ENCODE results near the gene DMD.

The DMD gene

GRCh38 chrX:31870267-31870666 lies 1341.1 kb downstream of the DMD start:
- DNase-seq (ENCODE audit: low read depth, low spot score) = no peak

- no peak for DNase-seq (ENCODE audit: low read depth, low spot score)
Measured at GRCh38 chrX:31860686-31861085, 1350.7 kb downstream of the DMD start.

GRCh38 chrX:31858915-31859314 lies 1352.4 kb downstream of the DMD start:
- no peak for DNase-seq (ENCODE audit: low read depth, low spot score)

GRCh38 chrX:31854716-31855115 lies 1356.6 kb downstream of the DMD start:
- DNase-seq (ENCODE audit: low read depth, low spot score) = no peak

GRCh38 chrX:31851761-31852160 lies 1359.6 kb downstream of the DMD start:
- DNase-seq (ENCODE audit: low read depth, low spot score) = no peak

- no peak for DNase-seq (ENCODE audit: low read depth, low spot score)
Measured at GRCh38 chrX:31847773-31848172, 1363.6 kb downstream of the DMD start.

- DNase-seq (ENCODE audit: low read depth, low spot score) = no peak
Measured at GRCh38 chrX:31845003-31845402, 1366.3 kb downstream of the DMD start.

GRCh38 chrX:31838617-31839016 lies 1372.7 kb downstream of the DMD start:
- DNase-seq (ENCODE audit: low read depth, low spot score) = no peak

GRCh38 chrX:31837445-31838049 lies 1373.8 kb downstream of the DMD start:
- DNase-seq (ENCODE audit: low read depth, low spot score) = no peak

- DNase-seq (ENCODE audit: low read depth, low spot score) = no peak
Measured at GRCh38 chrX:31836479-31836878, 1374.9 kb downstream of the DMD start.

GRCh38 chrX:31832263-31832662 lies 1379.1 kb downstream of the DMD start:
- DNase-seq (ENCODE audit: low read depth, low spot score) = no peak

GRCh38 chrX:31820430-31821210 lies 1390.7 kb downstream of the DMD start:
- no peak for DNase-seq (ENCODE audit: low read depth, low spot score)

- DNase-seq (ENCODE audit: low read depth, low spot score) = no peak
Measured at GRCh38 chrX:31819455-31819854, 1391.9 kb downstream of the DMD start.

GRCh38 chrX:31811106-31811505 lies 1400.2 kb downstream of the DMD start:
- no peak for DNase-seq (ENCODE audit: low read depth, low spot score)

- no peak for DNase-seq (ENCODE audit: low read depth, low spot score)
Measured at GRCh38 chrX:31808357-31808756, 1403.0 kb downstream of the DMD start.

GRCh38 chrX:31807165-31807564 lies 1404.2 kb downstream of the DMD start:
- DNase-seq (ENCODE audit: low read depth, low spot score) = no peak

- no peak for DNase-seq (ENCODE audit: low read depth, low spot score)
Measured at GRCh38 chrX:31805781-31806180, 1405.6 kb downstream of the DMD start.

GRCh38 chrX:31800219-31800618 lies 1411.1 kb downstream of the DMD start:
- DNase-seq (ENCODE audit: low read depth, low spot score) = no peak

- DNase-seq (ENCODE audit: low read depth, low spot score) = no peak
Measured at GRCh38 chrX:31796624-31797023, 1414.7 kb downstream of the DMD start.

- no peak for DNase-seq (ENCODE audit: low read depth, low spot score)
Measured at GRCh38 chrX:31747411-31747810, 1463.9 kb downstream of the DMD start.

GRCh38 chrX:31743004-31743403 lies 1468.3 kb downstream of the DMD start:
- no peak for DNase-seq (ENCODE audit: low read depth, low spot score)

GRCh38 chrX:31717474-31717873 lies 1493.9 kb downstream of the DMD start:
- DNase-seq (ENCODE audit: low read depth, low spot score) = no peak

GRCh38 chrX:31715675-31716074 lies 1495.7 kb downstream of the DMD start:
- DNase-seq (ENCODE audit: low read depth, low spot score) = no peak
